HepG2 (cell line): ENCODE data around the gene CKAP2L.

Source experiments
- ARHGAP35 ChIP-seq: sonication (generic); formaldehyde crosslinking; IDR thresholded peaks from 2 replicates; pipeline ENCODE4 v1.9.0; 2022; ENCODE audit warnings: mild to moderate bottlenecking, inconsistent platforms, moderate library complexity, missing genetic modification reagents, borderline replicate concordance
- FOXK1 ChIP-seq: sonication (generic); formaldehyde crosslinking; IDR thresholded peaks from 2 replicates; pipeline ENCODE4 v1.4.0; 2020; ENCODE audit warnings: low read depth, missing genetic modification reagents, borderline replicate concordance
- HDAC6 ChIP-seq: fragments of 200-600 bp; sonication (generic); IDR thresholded peaks from 2 replicates; pipeline ENCODE4 v1.7.0; 2017; ENCODE audit warnings: mild to moderate bottlenecking, antibody characterized with exemption, low read length, low read depth
- JUN ChIP-seq: sonication (generic); formaldehyde crosslinking; IDR thresholded peaks from 2 replicates; pipeline ENCODE4 v1.4.0; 2020; ENCODE audit warnings: mild to moderate bottlenecking, missing genetic modification reagents
- ZBTB33 ChIP-seq: sonication (generic); formaldehyde crosslinking; IDR thresholded peaks from 2 replicates; pipeline ENCODE4 v1.4.0; 2020; ENCODE audit warnings: missing genetic modification reagents
- ZNF136 ChIP-seq: sonication (generic); formaldehyde crosslinking; IDR thresholded peaks from 2 replicates; pipeline ENCODE4 v1.8.1; 2022; ENCODE audit warnings: low read depth, mild to moderate bottlenecking, moderate library complexity, missing genetic modification reagents
- ZNF367 ChIP-seq: sonication (generic); formaldehyde crosslinking; IDR thresholded peaks from 2 replicates; pipeline ENCODE4 v1.4.0; 2020; ENCODE audit warnings: missing genetic modification reagents, borderline replicate concordance
- ZNF441 ChIP-seq: sonication (generic); formaldehyde crosslinking; IDR thresholded peaks from 2 replicates; pipeline ENCODE4 v1.7.0; 2021; ENCODE audit warnings: missing genetic modification reagents, borderline replicate concordance
- ZNF446 ChIP-seq: sonication (generic); formaldehyde crosslinking; IDR thresholded peaks from 2 replicates; pipeline ENCODE4 v1.5.0; 2020; ENCODE audit warnings: mild to moderate bottlenecking, missing genetic modification reagents
- ZNF501 ChIP-seq: sonication (generic); formaldehyde crosslinking; IDR thresholded peaks from 2 replicates; pipeline ENCODE4 v1.5.1; 2020; ENCODE audit warnings: mild to moderate bottlenecking, moderate library complexity, missing genetic modification reagents
- TF ChIP-seq, protein P1 (sequence below): sonication (generic); formaldehyde crosslinking; IDR thresholded peaks from 2 replicates; pipeline ENCODE4 v1.4.0; 2020; ENCODE audit warnings: missing genetic modification reagents
- TF ChIP-seq, protein P2 (sequence below): sonication (generic); formaldehyde crosslinking; IDR thresholded peaks from 2 replicates; pipeline ENCODE4 v1.5.0; 2020; ENCODE audit warnings: mild to moderate bottlenecking, missing genetic modification reagents, moderate library complexity
- TF ChIP-seq, protein P3 (sequence below): sonication (generic); formaldehyde crosslinking; IDR thresholded peaks from 2 replicates; pipeline ENCODE4 v1.8.1; 2023; ENCODE audit warnings: missing genetic modification reagents, inconsistent platforms, borderline replicate concordance

GRCh38 chr2:112813280-112813966, 49.0 kb upstream of the CKAP2L start:
- TF ChIP-seq, protein P1, sequence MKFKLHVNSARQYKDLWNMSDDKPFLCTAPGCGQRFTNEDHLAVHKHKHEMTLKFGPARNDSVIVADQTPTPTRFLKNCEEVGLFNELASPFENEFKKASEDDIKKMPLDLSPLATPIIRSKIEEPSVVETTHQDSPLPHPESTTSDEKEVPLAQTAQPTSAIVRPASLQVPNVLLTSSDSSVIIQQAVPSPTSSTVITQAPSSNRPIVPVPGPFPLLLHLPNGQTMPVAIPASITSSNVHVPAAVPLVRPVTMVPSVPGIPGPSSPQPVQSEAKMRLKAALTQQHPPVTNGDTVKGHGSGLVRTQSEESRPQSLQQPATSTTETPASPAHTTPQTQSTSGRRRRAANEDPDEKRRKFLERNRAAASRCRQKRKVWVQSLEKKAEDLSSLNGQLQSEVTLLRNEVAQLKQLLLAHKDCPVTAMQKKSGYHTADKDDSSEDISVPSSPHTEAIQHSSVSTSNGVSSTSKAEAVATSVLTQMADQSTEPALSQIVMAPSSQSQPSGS (CRISPR knock-in tag), result no peak
- TF ChIP-seq, protein P2, sequence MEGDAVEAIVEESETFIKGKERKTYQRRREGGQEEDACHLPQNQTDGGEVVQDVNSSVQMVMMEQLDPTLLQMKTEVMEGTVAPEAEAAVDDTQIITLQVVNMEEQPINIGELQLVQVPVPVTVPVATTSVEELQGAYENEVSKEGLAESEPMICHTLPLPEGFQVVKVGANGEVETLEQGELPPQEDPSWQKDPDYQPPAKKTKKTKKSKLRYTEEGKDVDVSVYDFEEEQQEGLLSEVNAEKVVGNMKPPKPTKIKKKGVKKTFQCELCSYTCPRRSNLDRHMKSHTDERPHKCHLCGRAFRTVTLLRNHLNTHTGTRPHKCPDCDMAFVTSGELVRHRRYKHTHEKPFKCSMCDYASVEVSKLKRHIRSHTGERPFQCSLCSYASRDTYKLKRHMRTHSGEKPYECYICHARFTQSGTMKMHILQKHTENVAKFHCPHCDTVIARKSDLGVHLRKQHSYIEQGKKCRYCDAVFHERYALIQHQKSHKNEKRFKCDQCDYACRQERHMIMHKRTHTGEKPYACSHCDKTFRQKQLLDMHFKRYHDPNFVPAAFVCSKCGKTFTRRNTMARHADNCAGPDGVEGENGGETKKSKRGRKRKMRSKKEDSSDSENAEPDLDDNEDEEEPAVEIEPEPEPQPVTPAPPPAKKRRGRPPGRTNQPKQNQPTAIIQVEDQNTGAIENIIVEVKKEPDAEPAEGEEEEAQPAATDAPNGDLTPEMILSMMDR (CRISPR knock-in tag), result no peak
- TF ChIP-seq ARHGAP35 (no peak), ZNF441 (CRISPR knock-in tag) (no peak), ZNF501 (CRISPR knock-in tag) (no peak), ZBTB33 (CRISPR knock-in tag) (no peak), ZNF446 (CRISPR knock-in tag) (no peak), ZNF367 (CRISPR knock-in tag) (no peak), JUN (no peak), HDAC6 (no peak), FOXK1 (CRISPR knock-in tag) (no peak), ZNF136 (no peak)
- TF ChIP-seq, protein P3, sequence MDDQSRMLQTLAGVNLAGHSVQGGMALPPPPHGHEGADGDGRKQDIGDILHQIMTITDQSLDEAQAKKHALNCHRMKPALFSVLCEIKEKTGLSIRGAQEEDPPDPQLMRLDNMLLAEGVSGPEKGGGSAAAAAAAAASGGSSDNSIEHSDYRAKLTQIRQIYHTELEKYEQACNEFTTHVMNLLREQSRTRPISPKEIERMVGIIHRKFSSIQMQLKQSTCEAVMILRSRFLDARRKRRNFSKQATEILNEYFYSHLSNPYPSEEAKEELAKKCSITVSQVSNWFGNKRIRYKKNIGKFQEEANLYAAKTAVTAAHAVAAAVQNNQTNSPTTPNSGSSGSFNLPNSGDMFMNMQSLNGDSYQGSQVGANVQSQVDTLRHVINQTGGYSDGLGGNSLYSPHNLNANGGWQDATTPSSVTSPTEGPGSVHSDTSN (CRISPR knock-in tag), result no peak
